LoVo (cell line): ENCODE results near the gene ACYP2.
A peak's percentile ranks its signal among the peaks of the same experiment; 100 is the strongest.

Source experiments
- DNase-seq: peaks from one replicate; pipeline ENCODE4 v3.0.0-alpha.2; 2016; ENCODE audit warnings: low spot score

The ACYP2 gene

DNA sequence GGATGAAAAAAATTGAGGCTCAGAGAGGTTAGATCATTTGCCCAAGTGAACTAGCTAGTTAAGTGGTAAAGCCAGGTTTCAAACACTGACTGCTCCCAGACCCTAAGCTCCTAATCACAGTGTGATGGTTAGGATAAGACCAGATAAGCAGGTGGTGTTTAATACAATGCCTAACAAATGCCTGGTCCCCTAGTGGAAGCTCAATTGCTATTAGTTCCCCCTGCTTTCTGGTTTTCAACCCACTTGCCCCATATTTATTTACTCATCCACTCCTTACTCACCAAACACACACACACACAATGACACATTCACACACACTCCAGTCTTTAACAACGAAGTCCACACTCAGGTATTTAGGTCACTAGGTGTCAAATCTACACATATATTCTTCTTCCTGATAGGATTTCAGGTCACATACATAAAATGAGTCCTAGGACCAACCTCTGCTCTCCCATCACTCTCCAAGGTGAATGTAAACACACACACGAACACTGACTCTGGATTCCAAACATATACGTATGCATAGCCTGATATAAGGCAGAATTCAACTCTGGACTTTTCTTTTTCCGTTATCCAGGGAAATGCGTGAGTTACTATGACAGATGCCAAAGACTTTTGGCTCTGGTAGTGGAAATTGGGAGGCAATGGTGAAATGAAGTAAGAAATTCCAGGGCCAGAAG, 214.2 kb downstream of the ACYP2 start:
- no peak for DNase-seq

DNA sequence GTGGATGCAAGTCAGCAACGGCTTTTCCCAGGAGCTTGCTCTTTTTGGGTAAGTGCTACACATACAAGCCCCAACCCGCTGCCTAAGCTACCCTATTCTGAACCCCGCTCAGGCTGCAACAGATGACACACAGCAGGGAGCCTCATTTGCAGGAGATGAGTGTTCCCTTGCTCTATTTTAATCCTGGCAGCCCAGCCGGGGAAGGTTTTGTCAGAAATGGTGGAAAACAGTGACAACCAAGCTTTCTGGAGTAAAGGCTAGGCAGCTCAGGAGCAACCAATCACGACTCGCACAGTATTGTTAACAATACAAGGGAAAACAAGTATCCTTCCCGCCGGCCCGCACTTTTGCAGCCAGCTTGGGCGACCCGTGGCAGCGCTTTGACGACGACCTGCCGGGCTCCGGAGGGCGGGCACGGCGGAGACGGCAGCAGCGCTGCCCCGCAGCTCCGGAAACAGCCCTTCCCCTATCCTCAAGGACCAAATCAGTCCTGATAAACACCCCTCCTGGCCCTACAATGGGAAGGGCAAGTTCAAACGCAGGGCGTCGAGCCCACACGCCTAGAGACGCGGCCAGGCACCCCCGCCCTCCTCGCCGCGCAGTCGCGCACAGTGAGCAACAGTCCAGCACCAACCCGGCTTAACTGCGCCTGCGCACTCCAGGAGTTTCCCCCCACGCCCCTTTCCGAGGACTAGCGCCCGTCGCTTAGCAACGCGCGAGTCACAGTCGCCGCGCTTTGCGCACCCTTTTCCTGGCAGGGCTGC, 214.9 kb downstream of the ACYP2 start:
- peak; percentile 97 for DNase-seq

DNA sequence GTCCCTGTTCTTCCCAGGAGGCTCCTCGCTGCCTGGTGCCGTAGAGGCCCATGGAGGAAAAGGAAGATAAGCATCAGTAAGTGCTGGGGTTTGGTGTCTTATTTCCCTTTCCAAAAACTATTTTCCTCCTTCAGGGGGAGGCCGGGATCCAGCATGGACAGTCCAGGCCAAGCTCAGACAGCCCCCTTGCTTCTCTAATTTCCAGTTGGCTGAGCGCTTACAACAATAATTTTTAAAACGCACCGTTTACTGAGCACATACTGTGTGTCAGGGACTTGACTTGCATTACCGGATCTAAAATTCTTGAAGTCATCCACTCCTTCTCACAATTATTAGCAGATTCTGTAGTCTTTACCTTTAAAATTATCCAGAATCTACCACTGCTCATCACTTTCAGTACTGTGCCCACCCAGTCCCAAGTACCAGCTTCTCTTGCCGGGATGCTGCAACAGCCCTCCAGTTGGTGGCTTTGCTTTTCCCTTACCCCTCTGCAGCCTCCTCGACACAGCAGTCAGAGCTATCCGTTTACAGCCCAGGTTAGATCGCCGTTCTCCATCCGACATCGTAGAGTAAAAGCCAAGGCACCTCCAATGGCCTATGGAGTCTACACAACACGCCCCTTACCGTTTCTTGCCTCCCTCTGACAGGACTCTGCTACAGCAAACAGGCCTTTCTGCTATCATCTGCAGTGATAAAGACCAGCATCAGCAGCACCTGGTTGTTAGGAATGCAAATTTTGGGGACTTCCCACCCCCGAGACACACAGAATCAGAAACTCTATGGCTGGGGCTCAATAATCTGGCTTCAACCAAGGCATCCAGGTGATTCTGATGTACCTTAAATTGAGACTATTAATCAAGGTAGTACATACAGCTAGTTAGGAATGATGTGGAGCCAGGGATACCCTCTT, 215.8 kb downstream of the ACYP2 start:
- no peak for DNase-seq

DNA sequence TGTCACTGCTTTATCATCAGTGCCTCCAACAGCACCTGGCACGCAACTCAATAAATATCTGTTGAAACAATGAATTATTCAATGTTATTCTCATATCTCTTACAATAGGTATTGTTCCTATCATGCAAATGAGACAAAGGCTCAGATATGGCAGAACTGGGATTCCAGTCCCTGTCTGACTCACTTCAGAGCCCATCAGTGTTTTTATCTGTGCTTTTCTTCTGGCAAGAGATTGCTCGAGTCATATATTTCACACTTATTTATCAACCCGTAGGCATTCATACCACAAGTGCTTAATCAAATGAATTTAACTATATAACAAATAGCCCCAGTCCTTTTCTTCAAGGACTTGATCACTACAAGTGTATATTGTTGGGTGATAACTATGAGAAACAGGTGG, 217.0 kb downstream of the ACYP2 start:
- DNase-seq, result no peak

DNA sequence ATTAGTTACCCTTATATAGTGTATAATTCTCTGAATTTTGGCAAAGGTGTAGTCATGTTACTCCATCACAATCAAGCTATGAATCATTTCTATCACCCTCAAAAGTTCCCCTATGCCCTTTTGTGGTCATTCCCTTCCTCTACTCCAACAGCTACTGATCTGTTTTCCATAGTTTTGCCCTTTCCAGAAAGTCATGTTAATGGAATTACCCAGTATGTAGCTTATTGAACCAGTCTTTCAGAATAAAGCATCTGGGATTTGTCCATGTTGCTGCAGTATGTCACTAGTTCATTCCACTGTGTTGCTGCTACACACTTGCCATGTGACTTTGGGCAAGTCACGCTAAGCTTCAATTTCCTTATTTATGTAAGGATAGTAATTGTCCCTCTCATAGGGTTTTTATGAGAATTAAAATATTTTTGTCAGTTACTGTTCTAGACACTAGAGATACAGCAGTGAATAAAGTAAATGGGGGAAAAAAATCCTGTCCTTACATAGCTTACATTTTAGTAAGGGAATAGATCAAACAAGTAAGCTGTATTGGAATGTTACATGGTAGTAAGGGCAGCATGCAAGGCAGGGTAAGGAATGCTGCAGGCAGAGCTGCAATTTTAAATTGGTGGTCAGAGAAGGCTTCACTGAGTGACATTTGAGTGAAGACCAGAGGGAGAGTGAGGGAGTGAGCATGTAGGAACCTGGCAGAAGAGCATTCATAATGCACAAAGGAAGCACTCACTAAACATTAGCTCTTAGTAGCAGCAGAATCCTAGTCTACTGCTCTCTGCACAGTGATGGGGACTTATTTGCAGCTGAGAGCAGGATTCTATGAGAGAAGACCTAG, 220.9 kb downstream of the ACYP2 start:
- DNase-seq, result no peak

DNA sequence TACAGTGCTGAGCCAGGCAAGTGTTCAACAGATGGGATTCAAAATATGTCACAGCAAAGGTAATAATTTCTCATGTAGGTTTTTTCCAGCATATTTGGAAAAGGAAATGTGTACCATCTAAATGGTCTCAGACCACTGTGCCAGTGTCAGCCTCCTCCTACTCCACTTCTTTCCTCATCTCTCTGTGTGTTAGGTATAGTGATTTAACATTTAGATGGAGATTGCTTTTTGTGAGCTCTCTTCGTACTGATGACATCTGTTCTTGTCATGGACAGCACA, 221.5 kb downstream of the ACYP2 start:
- no peak for DNase-seq

DNA sequence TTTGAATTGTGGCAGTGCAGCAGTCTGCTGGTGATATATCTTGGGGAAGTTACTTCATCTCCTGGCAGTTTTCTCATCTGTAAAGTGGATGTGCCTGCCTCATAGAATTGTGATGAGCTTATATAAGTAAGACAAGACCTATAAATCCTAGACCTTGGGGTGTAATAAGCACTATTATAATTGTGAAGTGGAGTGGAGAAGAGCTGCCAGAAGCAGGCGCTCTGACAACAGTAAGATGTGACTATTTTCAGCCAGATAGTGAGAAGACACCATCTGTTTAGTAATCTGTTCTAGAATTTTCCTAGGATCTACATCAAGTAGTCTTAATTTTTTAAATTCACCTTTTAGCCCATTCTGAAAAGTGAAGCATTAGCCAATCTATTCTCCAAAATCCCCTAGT, 226.2 kb downstream of the ACYP2 start:
- no peak for DNase-seq

- no peak for DNase-seq
These were observed 227.2 kb downstream of the ACYP2 start for GRCh38 chr2:54342603-54343002.

DNA sequence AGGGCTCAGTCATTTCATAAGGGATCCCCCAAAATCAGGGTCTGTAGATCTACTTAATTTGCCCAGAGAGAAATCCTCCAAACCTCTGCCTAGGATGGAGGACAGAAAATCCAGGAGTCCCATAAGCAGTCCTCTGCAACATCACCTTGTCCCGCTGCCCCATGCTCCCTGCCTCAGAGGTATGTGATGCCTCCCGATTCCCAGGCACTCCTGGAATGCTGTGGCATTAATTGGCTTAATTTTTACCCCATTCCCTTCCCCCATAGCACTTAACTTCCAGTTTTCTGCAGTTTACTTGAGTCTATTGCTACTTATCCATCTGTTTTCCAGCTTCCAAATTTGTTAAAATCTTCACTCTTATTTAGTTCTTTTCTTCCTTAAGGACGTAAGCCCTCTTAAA, 232.2 kb downstream of the ACYP2 start:
- no peak for DNase-seq

DNA sequence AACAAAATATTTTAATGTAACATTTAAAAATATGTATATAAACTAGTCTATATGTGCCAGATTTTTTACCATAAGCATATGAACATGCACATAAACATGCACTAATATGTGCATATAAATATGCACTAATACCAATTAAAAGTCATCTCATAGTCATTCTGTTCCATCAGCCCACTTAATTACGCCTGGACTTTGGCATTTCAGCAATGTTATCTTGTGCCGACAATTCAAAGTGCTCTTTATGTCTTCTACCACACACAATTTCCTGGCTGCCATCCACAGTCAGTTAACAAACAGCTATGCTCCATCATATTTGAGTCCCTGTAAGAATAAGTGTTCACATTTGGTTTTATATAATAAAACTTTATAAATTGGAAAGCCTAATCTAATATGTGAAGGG, 233.2 kb downstream of the ACYP2 start:
- no peak for DNase-seq

GRCh38 chr2:54350426-54350825, 235.0 kb downstream of the ACYP2 start:
- no peak for DNase-seq

GRCh38 chr2:54353216-54353615, 237.8 kb downstream of the ACYP2 start:
- DNase-seq, result peak; percentile 48
